Trophoblast cell (in vitro differentiated cells and primary cell): Measurements from ENCODE around the gene CRYBA2.

Experiments
- DNase-seq, 2 donors: peaks; one replicate each; pipeline ENCODE4 v3.0.0-alpha.2; 2016
- H2AFZ ChIP-seq: 2 replicates; pipeline ENCODE4 v1.6.1; 2013; ENCODE audit warnings: low read length, moderate library complexity, mild to moderate bottlenecking; ENCODE audit not compliant: insufficient read depth, poor library complexity
- H2AK5ac ChIP-seq: 2 replicates; pipeline ENCODE4 v1.6.1; 2013; ENCODE audit warnings: mild to moderate bottlenecking, low read length
- H2BK120ac ChIP-seq: 2 replicates; pipeline ENCODE4 v1.6.1; 2013; ENCODE audit warnings: low read length, mild to moderate bottlenecking, moderate library complexity; ENCODE audit not compliant: insufficient read depth, poor library complexity
- H2BK12ac ChIP-seq: 2 replicates; pipeline ENCODE4 v1.6.1; 2013; ENCODE audit warnings: mild to moderate bottlenecking, low read length, moderate library complexity
- H2BK5ac ChIP-seq: 2 replicates; pipeline ENCODE4 v1.6.1; 2013; ENCODE audit warnings: low read length, low read depth, moderate library complexity, mild to moderate bottlenecking; ENCODE audit not compliant: poor library complexity
- H3K14ac ChIP-seq: 2 replicates; pipeline ENCODE4 v1.6.1; 2013; ENCODE audit warnings: mild to moderate bottlenecking, low read length
- H3K18ac ChIP-seq: 2 replicates; pipeline ENCODE4 v1.6.1; 2013; ENCODE audit warnings: mild to moderate bottlenecking, low read length
- H3K23ac ChIP-seq: 2 replicates; pipeline ENCODE4 v1.6.1; 2013; ENCODE audit warnings: low read length
- H3K27ac ChIP-seq: 2 replicates; pipeline ENCODE4 v1.5.1; 2013; ENCODE audit warnings: low read depth, mild to moderate bottlenecking, inconsistent platforms, low read length, moderate library complexity
- H3K27me3 ChIP-seq: 2 replicates; pipeline ENCODE4 v1.6.1; 2013; ENCODE audit warnings: inconsistent platforms, mild to moderate bottlenecking, low read length, moderate library complexity; ENCODE audit not compliant: insufficient read depth
- H3K36me3 ChIP-seq, 2 experiments: 1 replicate in 1 of 2; 2 replicates in 1 of 2; pipeline ENCODE4 v1.6.1; 2013; ENCODE audit warnings: low read length in 2 of 2, mild to moderate bottlenecking in 2 of 2, moderate library complexity in 1 of 2; ENCODE audit not compliant: insufficient read depth in 2 of 2, control insufficient read depth in 1 of 2
- H3K4ac ChIP-seq: 2 replicates; pipeline ENCODE4 v1.6.1; 2013; ENCODE audit warnings: low read depth, mild to moderate bottlenecking, low read length, moderate library complexity
- H3K4me1 ChIP-seq, 2 experiments: 1 replicate in 1 of 2; 2 replicates in 1 of 2; pipeline ENCODE4 v1.6.1; 2013; ENCODE audit warnings: low read length in 2 of 2, mild to moderate bottlenecking in 2 of 2, moderate library complexity in 1 of 2; ENCODE audit not compliant: insufficient read depth in 2 of 2, control insufficient read depth in 1 of 2
- H3K4me2 ChIP-seq: 2 replicates; pipeline ENCODE4 v1.6.1; 2013; ENCODE audit warnings: inconsistent platforms, mild to moderate bottlenecking, low read length, moderate library complexity
- H3K4me3 ChIP-seq: 2 replicates; pipeline ENCODE4 v1.5.1; 2013; ENCODE audit warnings: mild to moderate bottlenecking, low read depth, low read length, inconsistent platforms
- H3K79me1 ChIP-seq: one replicate; pipeline ENCODE4 v1.6.1; 2013; ENCODE audit warnings: low read length
- H3K79me2 ChIP-seq: 2 replicates; pipeline ENCODE4 v1.6.1; 2013; ENCODE audit warnings: low read length, mild to moderate bottlenecking; ENCODE audit not compliant: control insufficient read depth, insufficient read depth, poor library complexity
- H3K9ac ChIP-seq: 2 replicates; pipeline ENCODE4 v1.6.1; 2013; ENCODE audit warnings: mild to moderate bottlenecking, low read length
- H3K9me3 ChIP-seq: 2 replicates; pipeline ENCODE4 v1.6.1; 2013; ENCODE audit warnings: low read depth, mild to moderate bottlenecking, control low read depth, inconsistent platforms, low read length; ENCODE audit not compliant: insufficient read depth
- H4K12ac ChIP-seq: 2 replicates; pipeline ENCODE4 v1.6.1; 2013; ENCODE audit warnings: low read depth, mild to moderate bottlenecking, low read length, moderate library complexity
- H4K8ac ChIP-seq: 2 replicates; pipeline ENCODE4 v1.6.1; 2013; ENCODE audit warnings: low read depth, mild to moderate bottlenecking, low read length, moderate library complexity
- H4K91ac ChIP-seq: one replicate; pipeline ENCODE4 v1.6.1; 2013; ENCODE audit warnings: low read depth, mild to moderate bottlenecking, low read length, moderate library complexity
- WGBS: extraction: QIAGEN DNeasy Blood & Tissue Kit; methylation state at CpG from one replicate; pipeline ENCODE4 v1.1.7; 2013; ENCODE audit warnings: missing lambda C conversion rate; ENCODE audit not compliant: insufficient read length, insufficient coverage; ENCODE audit errors: extremely low coverage; 5-methylcytosine and 5-hydroxymethylcytosine counted together

The CRYBA2 gene

GRCh38 chr2:218953366-218953954 lies 39.8 kb downstream of the CRYBA2 start:
- H3K4me3 ChIP-seq: no peak overlapping the region
- H3K36me3 ChIP-seq: no peaks in the 10 kb centered on the region
- no peak overlapping the region for H4K8ac ChIP-seq
- H2BK5ac ChIP-seq: no peak overlapping the region
- H2BK12ac ChIP-seq: no peak overlapping the region
- no peak overlapping the region for H4K12ac ChIP-seq
- no peak overlapping the region for H3K14ac ChIP-seq
- no peak overlapping the region for H4K91ac ChIP-seq
- H3K79me1 ChIP-seq: no peaks in the 10 kb centered on the region
- no peak overlapping the region for H3K27ac ChIP-seq
- no peaks in the 10 kb centered on the region for H3K79me2 ChIP-seq
- WGBS: no CpG with 5 or more reads among the region's 18 CpGs
- H3K18ac ChIP-seq: no peak overlapping the region
- peaks cover 13% of the 10 kb centered on the region for H3K27me3 ChIP-seq
- no peak overlapping the region for H2AK5ac ChIP-seq
- no peaks in the 10 kb centered on the region for H3K4me1 ChIP-seq
- no peak overlapping the region for H2BK120ac ChIP-seq
- H3K9me3 ChIP-seq: peaks cover 7% of the 10 kb centered on the region
- H3K23ac ChIP-seq: no peak overlapping the region
- H3K4me2 ChIP-seq: no peak overlapping the region
- no peak for DNase-seq
- H3K4ac ChIP-seq: no peak overlapping the region
- no peak overlapping the region for H3K9ac ChIP-seq
- no peak overlapping the region for H2AFZ ChIP-seq

DNA sequence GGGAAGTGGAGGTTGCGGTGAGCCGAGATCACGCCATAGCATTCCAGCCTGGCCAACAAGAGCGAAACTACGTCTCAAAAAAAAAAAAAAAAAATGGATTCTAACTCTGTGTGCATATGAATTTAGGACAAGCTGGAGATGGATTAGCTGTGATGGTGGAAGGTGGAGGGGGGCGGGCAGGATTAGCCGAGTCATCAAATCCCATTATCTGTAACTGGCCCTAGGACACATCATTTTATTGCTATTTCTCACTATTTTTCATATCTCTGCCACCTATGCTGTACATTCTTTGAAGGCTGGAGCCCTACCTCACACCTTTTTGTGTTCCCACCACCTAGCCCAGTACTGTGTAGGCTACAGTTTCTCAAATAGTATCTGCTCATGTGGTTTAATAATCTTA lies 41.1 kb downstream of the CRYBA2 start:
- Histone ChIP-seq H3K36me3 (no peaks in the 10 kb centered on the region), H3K14ac (no peak overlapping the region), H3K4me3 (no peak overlapping the region), H3K27me3 (peaks cover 6% of the 10 kb centered on the region), H4K12ac (no peak overlapping the region), H3K18ac (no peak overlapping the region), H3K4me1 (no peaks in the 10 kb centered on the region), H3K4me2 (no peak overlapping the region), H2AK5ac (no peak overlapping the region), H3K27ac (no peak overlapping the region), H2BK5ac (no peak overlapping the region), H3K9me3 (no peaks in the 10 kb centered on the region), H4K8ac (no peak overlapping the region), H3K79me1 (no peaks in the 10 kb centered on the region), H3K23ac (no peak overlapping the region), H3K9ac (no peak overlapping the region), H2AFZ (no peak overlapping the region), H2BK120ac (no peak overlapping the region), H3K79me2 (no peaks in the 10 kb centered on the region), H2BK12ac (no peak overlapping the region), H4K91ac (no peak overlapping the region), H3K4ac (no peak overlapping the region)
- DNase-seq: no peak
- WGBS: no CpG with 5 or more reads among the region's 7 CpGs

GRCh38 chr2:218946621-218947020 lies 46.6 kb downstream of the CRYBA2 start:
- H2BK5ac ChIP-seq: no peak overlapping the region
- no peak overlapping the region for H4K91ac ChIP-seq
- DNase-seq: no peak
- no peaks in the 10 kb centered on the region for H3K9me3 ChIP-seq
- no peaks in the 10 kb centered on the region for H3K4me1 ChIP-seq
- H4K8ac ChIP-seq: no peak overlapping the region
- H2BK12ac ChIP-seq: no peak overlapping the region
- no peak overlapping the region for H3K23ac ChIP-seq
- no peak overlapping the region for H3K27ac ChIP-seq
- H3K18ac ChIP-seq: no peak overlapping the region
- no peaks in the 10 kb centered on the region for H3K79me2 ChIP-seq
- H3K9ac ChIP-seq: no peak overlapping the region
- H3K14ac ChIP-seq: no peak overlapping the region
- WGBS: no CpG with 5 or more reads among the region's 1 CpG
- no peak overlapping the region for H3K4me2 ChIP-seq
- no peak overlapping the region for H2BK120ac ChIP-seq
- H2AFZ ChIP-seq: no peak overlapping the region
- H3K27me3 ChIP-seq: no peaks in the 10 kb centered on the region
- no peak overlapping the region for H3K4me3 ChIP-seq
- H4K12ac ChIP-seq: no peak overlapping the region
- no peaks in the 10 kb centered on the region for H3K36me3 ChIP-seq
- no peaks in the 10 kb centered on the region for H3K79me1 ChIP-seq
- no peak overlapping the region for H3K4ac ChIP-seq
- H2AK5ac ChIP-seq: no peak overlapping the region

GRCh38 chr2:218944759-218945404 lies 48.3 kb downstream of the CRYBA2 start:
- Histone ChIP-seq H3K79me2 (no peaks in the 10 kb centered on the region), H3K4me1 (no peaks in the 10 kb centered on the region), H3K4ac (no peak overlapping the region), H2BK120ac (no peak overlapping the region), H2AK5ac (no peak overlapping the region), H3K4me2 (no peak overlapping the region), H2BK5ac (no peak overlapping the region), H4K91ac (no peak overlapping the region), H3K4me3 (no peak overlapping the region), H3K9me3 (no peaks in the 10 kb centered on the region), H3K36me3 (no peaks in the 10 kb centered on the region), H3K14ac (no peak overlapping the region), H4K8ac (no peak overlapping the region), H3K9ac (no peak overlapping the region), H2BK12ac (no peak overlapping the region), H3K27ac (no peak overlapping the region), H3K79me1 (no peaks in the 10 kb centered on the region), H2AFZ (no peak overlapping the region), H3K23ac (no peak overlapping the region), H4K12ac (no peak overlapping the region), H3K18ac (no peak overlapping the region), H3K27me3 (no peaks in the 10 kb centered on the region)
- WGBS: no CpG with 5 or more reads among the region's 1 CpG
- DNase-seq: no peak
